Activated B cell treated with CpG ODN at 0.5 μM for 24 hours (primary cell): ENCODE measurements around the gene UBQLN3. TPM values are rescaled to one million over a fixed set of nuclear protein-coding genes. Genes with fewer than 3 reads are reported as not detected.

Source experiments
- ATAC-seq: fragments of 200-7000 bp; cut with Tn5 transposase; one replicate; pipeline ENCODE4 v1.10.0; 2021; ENCODE audit warnings: low read depth, mild to moderate bottlenecking, moderate library complexity
- CTCF ChIA-PET: fragments of 350-600 bp; sonication (Branson Sonifier 250); formaldehyde crosslinking; loops from one replicate; lab custom pipeline; 2021; ENCODE audit warnings: antibody characterized with exemption; lab: Charles Lee
- POLR2A ChIA-PET: fragments of 350-600 bp; sonication (Branson Sonifier 250); formaldehyde crosslinking; loops from one replicate; lab custom pipeline; 2021; ENCODE audit warnings: antibody characterized with exemption; lab: Charles Lee
- DNase-seq: peaks from one replicate; pipeline ENCODE4 v3.0.0; 2022
- H3K27ac Mint-ChIP-seq: one replicate; pipeline ENCODE4 v1.8.0; 2020; ENCODE audit warnings: mixed read lengths
- H3K27me3 Mint-ChIP-seq: one replicate; pipeline ENCODE4 v1.8.0; 2021; ENCODE audit warnings: mixed read lengths
- H3K36me3 Mint-ChIP-seq: one replicate; pipeline ENCODE4 v1.8.0; 2021; ENCODE audit warnings: low read depth, mixed read lengths
- H3K4me1 Mint-ChIP-seq: one replicate; pipeline ENCODE4 v1.8.0; 2021; ENCODE audit warnings: mixed read lengths
- H3K4me3 Mint-ChIP-seq: one replicate; pipeline ENCODE4 v1.8.0; 2020; ENCODE audit warnings: mild to moderate bottlenecking, mixed read lengths
- H3K9me3 Mint-ChIP-seq: one replicate; pipeline ENCODE4 v1.8.0; 2020; ENCODE audit warnings: mixed read lengths
- CTCF ChIP-seq: fragments of 200-600 bp; IDR thresholded peaks from one replicate; pipeline ENCODE4 v1.8.0; 2022; ENCODE audit warnings: antibody characterized with exemption, mild to moderate bottlenecking
- intact Hi-C: fragments of 100-400 bp; cut with micrococcal nuclease; formaldehyde crosslinking; loops from one replicate; pipeline ENCODE4 v1.15.1; 2024
- total RNA-seq: library from RNA; stranded (reverse); gene quantifications from 2 replicates; pipeline ENCODE4 v1.2.3, GENCODE V29; 2022

Gene UBQLN3
- total RNA-seq, 1 donor from 2014 or later: 0.16 TPM

- ATAC-seq (no peak), DNase-seq (no peak)
- ChIA-PET POLR2A (no interaction called here), CTCF (no interaction called here)
- no peaks in the 10 kb centered on the region for H3K9me3 Mint-ChIP-seq
- no peaks in the 10 kb centered on the region for H3K4me1 Mint-ChIP-seq
- H3K36me3 Mint-ChIP-seq: no peaks in the 10 kb centered on the region
- peaks cover 5% of the 10 kb centered on the region for H3K27me3 Mint-ChIP-seq
- no peak overlapping the region for H3K27ac Mint-ChIP-seq
- intact Hi-C loops: no loop called here
- no peak overlapping the region for H3K4me3 Mint-ChIP-seq
- no peak for TF ChIP-seq CTCF
These were observed 10.1 kb downstream of the UBQLN3 start for GRCh38 chr11:5499671-5500070.

- no peak overlapping the region for H3K27ac Mint-ChIP-seq
- ChIA-PET CTCF (no interaction called here), POLR2A (no interaction called here)
- no peak for TF ChIP-seq CTCF
- H3K36me3 Mint-ChIP-seq: no peaks in the 10 kb centered on the region
- no peaks in the 10 kb centered on the region for H3K4me1 Mint-ChIP-seq
- ATAC-seq (no peak), DNase-seq (no peak)
- peaks cover 2% of the 10 kb centered on the region for H3K27me3 Mint-ChIP-seq
- no peak overlapping the region for H3K4me3 Mint-ChIP-seq
- intact Hi-C loops: no loop called here
- no peaks in the 10 kb centered on the region for H3K9me3 Mint-ChIP-seq
These were observed 20.0 kb downstream of the UBQLN3 start for GRCh38 chr11:5489576-5490357.

GRCh38 chr11:5488798-5489399, 20.9 kb downstream of the UBQLN3 start:
- intact Hi-C loops: no loop called here
- Mint-ChIP-seq H3K4me3 (no peak overlapping the region), H3K27ac (no peak overlapping the region), H3K36me3 (no peaks in the 10 kb centered on the region), H3K9me3 (no peaks in the 10 kb centered on the region), H3K27me3 (peaks cover 2% of the 10 kb centered on the region), H3K4me1 (no peaks in the 10 kb centered on the region)
- DNase-seq (no peak), ATAC-seq (no peak)
- POLR2A ChIA-PET: no interaction called here
- TF ChIP-seq CTCF: no peak
- CTCF ChIA-PET: no interaction called here

GRCh38 chr11:5488385-5488784, 21.4 kb downstream of the UBQLN3 start, which contains the start of gene OR52D1:
Gene OR52D1, plus strand, starts transcription at chr11:5488685. Its CDS starts 22 bp downstream, at chr11:5488707.
- intact Hi-C loops: no loop called here
- ChIA-PET POLR2A (no interaction called here), CTCF (no interaction called here)
- peaks cover 2% of the 10 kb centered on the region for H3K27me3 Mint-ChIP-seq
- H3K27ac Mint-ChIP-seq: no peak within 1 kb of the TSS
- no peaks in the 10 kb centered on the region for H3K4me1 Mint-ChIP-seq
- no peaks in the 10 kb centered on the region for H3K36me3 Mint-ChIP-seq
- ATAC-seq: no peak
- DNase-seq: no peak
- H3K4me3 Mint-ChIP-seq: no peak within 1 kb of the TSS
- no peak for TF ChIP-seq CTCF
- no peaks in the 10 kb centered on the region for H3K9me3 Mint-ChIP-seq

GRCh38 chr11:5486421-5486820, 23.3 kb downstream of the UBQLN3 start:
- Mint-ChIP-seq H3K36me3 (no peaks in the 10 kb centered on the region), H3K4me3 (no peak overlapping the region), H3K9me3 (no peaks in the 10 kb centered on the region), H3K4me1 (no peaks in the 10 kb centered on the region), H3K27me3 (peaks cover 2% of the 10 kb centered on the region), H3K27ac (no peak overlapping the region)
- ChIA-PET POLR2A (no interaction called here), CTCF (no interaction called here)
- intact Hi-C loops: no loop called here
- no peak for TF ChIP-seq CTCF
- ATAC-seq (no peak), DNase-seq (no peak)
